Uterus (tissue), 2 donors: ENCODE measurements around the gene ACSBG1.
"Not testable (repeated sequence)": the region's sequence is repeated elsewhere in the genome, so short reads cannot be mapped to it uniquely, and the experiment has no call there.

Experiments
- CTCF ChIP-seq, 4 experiments: fragments of 200-600 bp in 2 of 4; fragments of 450-650 bp in 2 of 4; sonication (generic) in 2 of 4; IDR thresholded peaks; one replicate each; pipeline ENCODE4 v1.5.1; 2016 to 2019; ENCODE audit warnings: antibody characterized with exemption in 4 of 4, mild to moderate bottlenecking in 2 of 4, moderate library complexity in 1 of 4
- POLR2A ChIP-seq, 2 donors: fragments of 450-650 bp; IDR thresholded peaks; one replicate each; pipeline ENCODE4 v1.6.1; 2016; ENCODE audit warnings: antibody characterized with exemption in 2 of 2, mild to moderate bottlenecking in 1 of 2, moderate library complexity in 1 of 2

GRCh38 chr15:78151075-78151474, 83.3 kb downstream of the ACSBG1 start:
- TF ChIP-seq CTCF, POLR2A (IDR thresholded peaks at IDR 0.05): not testable (repeated sequence)
